ENCODE data around the gene IRF2BP1.
"Not testable (repeated sequence)": the region's sequence is repeated elsewhere in the genome, so short reads cannot be mapped to it uniquely, and the experiment has no call there.

The IRF2BP1 gene

DNA sequence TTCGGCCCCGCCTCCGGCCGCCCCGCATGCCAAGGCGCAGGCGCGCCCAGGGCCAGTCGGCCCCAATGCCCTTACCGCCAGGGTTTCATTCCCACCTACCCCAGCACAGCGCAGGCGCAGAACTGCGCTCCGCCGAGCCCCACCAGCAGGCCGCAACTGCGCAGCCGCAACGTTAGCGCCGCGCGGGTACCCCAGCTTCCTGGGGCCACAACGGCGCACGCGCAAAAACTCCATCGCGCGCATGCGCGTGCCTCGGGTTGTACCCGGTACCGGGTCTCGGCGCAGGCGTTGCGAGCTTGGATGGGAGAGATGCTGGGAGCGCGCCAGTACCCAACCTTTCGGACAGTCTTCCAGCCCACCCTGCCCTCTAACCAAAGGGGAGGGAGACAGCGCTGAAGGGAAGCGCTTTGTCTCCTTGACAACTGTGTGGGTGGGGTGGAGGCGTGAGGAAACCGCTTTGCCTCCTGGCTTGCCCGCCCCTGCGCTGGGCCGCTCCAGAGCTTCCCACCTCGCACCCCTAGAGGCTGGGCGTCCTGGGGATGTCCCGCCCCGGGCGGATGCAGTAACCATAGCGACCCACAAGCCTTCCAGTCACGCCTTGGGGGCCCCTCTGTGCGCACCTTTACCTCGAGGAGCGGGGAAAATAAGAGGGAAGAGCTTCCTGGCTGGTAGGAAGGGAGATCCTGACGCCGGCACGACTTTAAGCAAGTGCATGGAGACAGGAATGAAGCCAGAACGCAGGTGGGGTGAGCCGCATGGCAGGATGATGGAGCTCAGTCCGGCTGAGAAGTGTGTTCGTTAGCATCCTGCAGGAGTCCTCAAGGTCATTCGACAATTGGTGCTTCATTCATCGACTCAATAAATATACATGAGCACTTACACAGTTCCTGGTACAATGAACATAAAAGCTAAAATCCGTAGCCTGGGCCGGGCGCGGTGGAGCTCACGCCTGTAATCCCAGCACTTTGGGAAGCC, 17.0 kb upstream of the IRF2BP1 start:
- peak; percentile 96 to 100 for DNase-seq (ENCODE audit: extremely low read depth in 1 of 2, low read depth in 1 of 2)

DNA sequence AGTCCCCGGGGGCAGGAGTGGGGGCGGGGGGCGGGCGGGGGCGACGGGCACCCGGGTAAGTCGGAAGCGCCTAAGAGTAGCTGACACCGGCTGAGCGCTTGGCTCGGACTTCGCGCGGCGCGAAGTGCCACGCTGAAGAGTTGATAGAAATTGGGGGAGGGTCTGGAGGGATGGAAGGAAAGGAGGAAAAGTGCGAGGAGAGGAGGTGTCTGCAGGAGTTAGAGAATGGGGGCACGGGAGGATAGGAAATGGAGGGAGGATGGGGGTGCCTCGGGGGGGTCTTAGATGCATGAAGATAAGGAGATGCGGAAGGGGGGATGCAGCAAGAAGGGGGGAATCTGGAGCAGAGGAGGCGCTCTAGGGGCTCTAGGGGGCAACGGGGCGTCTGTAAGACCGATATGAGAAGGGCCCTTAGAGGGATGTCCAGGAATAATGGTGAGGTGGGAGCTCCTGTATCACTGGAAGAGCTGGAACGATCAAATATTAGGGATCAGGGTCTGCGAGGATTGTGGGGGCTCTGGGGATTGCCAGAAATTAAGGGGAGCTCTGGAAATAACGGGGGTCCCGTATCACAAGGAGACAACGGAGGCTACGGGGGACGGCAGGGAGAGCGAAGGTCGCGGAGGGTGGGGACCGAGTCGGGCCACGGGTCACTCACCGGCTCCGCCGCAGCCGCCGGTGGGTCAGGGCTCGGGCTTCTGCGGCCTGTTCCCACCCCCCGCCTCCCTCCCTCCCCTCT, 16.1 kb upstream of the IRF2BP1 start, which contains the start of gene MYPOP:
Gene MYPOP, minus strand, starts transcription at position 702 of the 739 bp plus-strand sequence. CDS start 840 bp downstream, outside the sequence.
- no peak for DNase-seq (ENCODE audit: extremely low read depth in 1 of 2, low read depth in 1 of 2)

DNA sequence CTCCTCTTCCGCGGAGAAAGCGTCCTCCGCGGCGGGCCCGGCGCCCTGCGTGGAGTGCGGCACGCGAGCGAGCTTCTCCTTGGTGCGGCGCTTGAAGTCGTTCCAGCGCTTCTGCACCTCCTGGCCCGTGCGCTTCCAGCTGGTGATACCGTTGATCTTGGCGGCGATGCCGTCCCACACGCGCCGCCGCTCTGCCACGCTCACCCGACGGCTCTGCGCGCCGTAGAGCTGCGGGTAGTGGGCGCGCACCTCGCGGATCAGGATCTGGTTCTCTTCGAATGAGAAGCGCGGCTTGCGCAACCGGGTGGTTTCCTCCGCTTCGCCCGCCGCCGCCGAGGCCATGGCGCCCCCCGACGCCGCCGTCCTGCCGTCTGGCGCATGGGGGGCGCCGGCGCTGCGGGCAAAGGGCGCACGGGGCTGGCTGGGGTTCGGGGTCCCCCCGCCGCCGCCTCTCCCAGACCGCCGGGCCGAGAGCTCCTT, 15.5 kb upstream of the IRF2BP1 start:
- DNase-seq (ENCODE audit: extremely low read depth in 1 of 2, low read depth in 1 of 2) = no peak

GRCh38 chr19:45900738-45901431, 14.9 kb upstream of the IRF2BP1 start:
- DNase-seq (ENCODE audit: extremely low read depth in 1 of 2, low read depth in 1 of 2) = no peak

GRCh38 chr19:45899919-45900589, 14.1 kb upstream of the IRF2BP1 start:
- DNase-seq (ENCODE audit: extremely low read depth in 1 of 2, low read depth in 1 of 2) = no peak

- no peak for DNase-seq (ENCODE audit: extremely low read depth in 1 of 2, low read depth in 1 of 2)
Measured at GRCh38 chr19:45899253-45899652, 13.3 kb upstream of the IRF2BP1 start.

DNA sequence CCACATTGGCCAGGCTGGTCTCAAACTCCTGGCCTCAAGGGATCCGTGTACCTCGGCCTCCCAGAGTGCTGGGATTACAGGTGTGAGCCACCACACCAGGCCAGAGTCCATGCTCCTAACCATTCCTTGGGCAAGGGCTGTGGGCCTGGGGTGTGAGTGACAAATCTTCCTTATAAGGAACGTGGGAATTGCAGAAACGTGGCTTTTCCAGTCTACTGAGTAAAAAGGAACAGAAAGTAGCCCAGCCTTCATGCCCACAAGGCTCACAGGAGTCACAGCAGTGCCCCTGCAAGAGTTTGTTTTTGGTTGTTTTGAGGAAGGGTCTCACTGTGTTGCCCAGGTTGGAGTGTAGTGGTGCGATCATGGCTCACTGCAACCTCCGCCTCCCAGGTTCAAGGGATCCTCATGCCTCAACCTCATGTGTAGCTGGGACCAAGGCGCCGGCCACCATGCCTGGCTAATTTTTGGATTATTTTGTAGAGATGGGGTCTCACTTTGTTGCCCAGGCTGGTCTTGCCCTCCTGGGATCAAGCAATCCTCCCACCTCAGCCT, 11.4 kb upstream of the IRF2BP1 start:
- no peak for DNase-seq (ENCODE audit: extremely low read depth in 1 of 2, low read depth in 1 of 2)

DNA sequence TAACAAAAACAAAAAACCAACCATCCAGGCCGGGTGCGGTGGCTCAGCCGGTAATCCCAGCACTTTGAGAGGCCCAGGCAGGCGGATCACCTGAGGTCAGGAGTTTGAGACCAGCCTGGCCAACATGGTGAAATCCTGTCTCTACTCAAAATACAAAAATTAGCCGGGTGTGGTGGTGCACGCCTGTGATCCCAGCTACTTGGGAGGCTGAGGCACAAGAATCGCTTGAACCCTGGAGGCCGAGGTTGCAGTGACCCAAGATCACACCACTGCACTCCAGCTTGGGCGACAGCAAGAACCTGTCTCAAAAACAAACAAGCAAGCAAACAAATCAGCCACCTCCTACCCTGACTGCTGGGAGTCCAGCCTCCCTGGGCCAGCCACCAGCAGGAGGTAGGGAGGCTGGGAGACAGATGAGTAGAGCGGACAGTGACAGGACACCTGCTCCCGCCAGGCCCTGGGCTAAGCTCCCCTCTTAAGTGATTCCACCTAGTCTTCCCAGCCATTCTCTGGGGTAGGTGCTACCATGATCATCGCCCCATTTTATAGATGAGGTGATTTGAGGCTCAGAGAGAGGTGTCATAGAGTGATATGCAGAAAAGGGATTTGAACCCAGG, 10.2 kb upstream of the IRF2BP1 start:
- DNase-seq (ENCODE audit: extremely low read depth in 1 of 2, low read depth in 1 of 2) = not testable (repeated sequence)

- no peak for DNase-seq (ENCODE audit: extremely low read depth in 1 of 2, low read depth in 1 of 2)
Measured at GRCh38 chr19:45895519-45895972, 9.6 kb upstream of the IRF2BP1 start.

DNA sequence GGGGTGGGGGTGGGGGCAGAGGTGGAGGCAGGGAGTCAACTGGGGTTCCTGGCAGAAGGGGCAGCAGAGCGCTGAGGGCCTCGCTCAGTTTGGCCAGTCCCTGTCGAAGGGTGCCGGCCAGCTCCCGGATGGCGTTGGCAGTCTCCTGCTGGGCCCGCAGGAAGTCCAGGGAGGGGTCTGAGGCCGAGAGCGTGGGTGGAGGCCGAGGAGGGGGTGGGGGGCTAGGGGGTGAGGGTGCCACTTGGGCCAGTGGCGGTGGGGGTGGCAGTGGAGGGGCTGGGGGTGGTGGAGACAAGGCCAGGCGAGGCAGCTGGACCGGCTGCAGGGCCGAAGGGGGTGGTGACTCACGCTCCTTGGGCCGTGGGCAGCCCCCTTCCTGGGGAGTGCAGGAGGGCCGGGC, 4.9 kb upstream of the IRF2BP1 start:
- no peak for DNase-seq (ENCODE audit: extremely low read depth in 1 of 2, low read depth in 1 of 2)

- no peak for DNase-seq (ENCODE audit: extremely low read depth in 1 of 2, low read depth in 1 of 2)
Measured at GRCh38 chr19:45889210-45889885, 3.4 kb upstream of the IRF2BP1 start.

GRCh38 chr19:45887200-45887710, 1.3 kb upstream of the IRF2BP1 start:
- no peak for DNase-seq (ENCODE audit: extremely low read depth in 1 of 2, low read depth in 1 of 2)

GRCh38 chr19:45886427-45887199, 672 bp upstream of the IRF2BP1 start:
- DNase-seq (ENCODE audit: extremely low read depth in 1 of 2, low read depth in 1 of 2) = peak; percentile 73 to 91

DNA sequence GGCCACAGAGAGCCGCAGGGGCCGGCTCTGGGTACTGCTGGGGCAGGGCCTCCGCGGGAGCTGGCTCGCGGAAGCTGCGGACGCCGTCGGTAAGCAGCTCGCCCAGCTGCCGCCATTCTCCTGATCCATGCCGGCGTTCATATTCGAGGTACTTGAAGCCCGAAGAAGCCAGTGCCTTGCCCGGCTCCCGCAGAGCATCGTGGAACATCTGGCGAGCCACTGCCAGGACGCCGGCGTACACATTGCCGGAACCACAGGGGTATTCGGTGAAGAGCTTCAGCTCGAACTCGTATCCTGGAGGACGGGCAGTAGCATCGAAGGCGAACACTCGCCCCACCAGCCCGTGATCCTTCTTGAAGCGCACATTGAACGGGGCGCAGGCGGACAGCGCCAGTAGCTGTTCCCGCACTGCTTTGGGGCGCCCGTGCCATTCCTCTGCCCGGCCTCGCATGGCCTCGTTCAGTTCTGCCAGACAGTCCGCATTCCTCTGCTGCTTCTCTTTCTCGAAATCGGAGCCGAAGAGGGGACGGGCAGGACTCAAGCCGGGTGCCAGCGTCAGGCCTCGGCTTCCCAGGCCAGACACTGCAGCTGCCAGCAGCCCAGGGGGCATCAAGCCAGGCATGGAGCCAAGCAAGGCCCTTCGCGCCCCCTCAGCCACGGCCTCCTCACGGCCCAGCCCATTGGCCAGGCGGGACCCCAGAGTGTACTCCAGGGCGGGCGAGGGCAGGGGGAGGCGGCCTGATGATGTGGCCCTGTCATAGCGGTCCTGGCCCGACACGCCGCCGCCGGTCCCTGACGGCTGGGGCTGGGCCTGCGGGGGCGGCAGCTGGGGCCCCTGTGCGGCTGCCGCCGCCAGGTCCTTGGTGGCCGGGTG, 1.0 kb downstream of the IRF2BP1 start:
- no peak for DNase-seq (ENCODE audit: extremely low read depth in 1 of 2, low read depth in 1 of 2)

- no peak for DNase-seq (ENCODE audit: extremely low read depth in 1 of 2, low read depth in 1 of 2)
Measured at GRCh38 chr19:45883881-45884681, 1.9 kb downstream of the IRF2BP1 start.

DNA sequence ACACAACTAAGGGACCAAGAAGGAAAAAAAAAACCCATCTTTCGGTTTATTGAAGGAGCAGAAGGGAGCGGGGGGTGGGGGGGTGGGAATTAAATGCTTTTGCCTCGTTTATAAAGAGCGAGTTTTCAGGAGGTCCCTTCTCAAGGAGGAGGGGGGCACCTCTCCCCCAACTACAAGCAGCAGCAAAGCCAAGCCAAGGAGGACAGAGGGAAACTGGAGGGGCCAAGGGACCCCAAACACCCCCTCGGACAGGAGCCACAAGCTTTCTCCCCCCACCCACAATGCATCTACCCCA, 2.4 kb downstream of the IRF2BP1 start:
- no peak for DNase-seq (ENCODE audit: extremely low read depth in 1 of 2, low read depth in 1 of 2)

All from stimulated activated CD8-positive, alpha-beta memory T cell treated with anti-CD3 and anti-CD28 coated beads, Interleukin-7, amount 100 ng/mL, for 48 hours (primary cell).